ENCODE measurements around the gene ANGPTL1. TPM values are rescaled to one million over a fixed set of nuclear protein-coding genes. Genes with fewer than 3 reads are reported as not detected.

ANGPTL1 gene
- total and polyA plus RNA-seq, 2 of the 13 experiments (the other 11 are each of a cell fraction or from before 2014, with no cell fraction given): 2.9 to 9.3 TPM

GRCh38 chr1:178886551-178886950 lies 15.7 kb upstream of the ANGPTL1 start:
- no peak overlapping the region for H3K27ac ChIP-seq (ENCODE audit: extremely low read length, insufficient read depth, low read length)
- FAIRE-seq: no peak
- no peak for DNase-seq (ENCODE audit: low spot score)
- in situ Hi-C loops (cut with HindIII; ENCODE audit: extremely low pct_ligation_motif_present, low pct_unique_long_range_greater_than_20kb): no loop called here
- no peak for TF ChIP-seq XBP1 (CRISPR knock-in tag; IDR thresholded peaks at IDR 0.05)
- no peak for TF ChIP-seq PHF5A (CRISPR knock-in tag; IDR thresholded peaks at IDR 0.05; ENCODE audit: low read depth, unreplicated experiment)
- TF ChIP-seq, protein P1, sequence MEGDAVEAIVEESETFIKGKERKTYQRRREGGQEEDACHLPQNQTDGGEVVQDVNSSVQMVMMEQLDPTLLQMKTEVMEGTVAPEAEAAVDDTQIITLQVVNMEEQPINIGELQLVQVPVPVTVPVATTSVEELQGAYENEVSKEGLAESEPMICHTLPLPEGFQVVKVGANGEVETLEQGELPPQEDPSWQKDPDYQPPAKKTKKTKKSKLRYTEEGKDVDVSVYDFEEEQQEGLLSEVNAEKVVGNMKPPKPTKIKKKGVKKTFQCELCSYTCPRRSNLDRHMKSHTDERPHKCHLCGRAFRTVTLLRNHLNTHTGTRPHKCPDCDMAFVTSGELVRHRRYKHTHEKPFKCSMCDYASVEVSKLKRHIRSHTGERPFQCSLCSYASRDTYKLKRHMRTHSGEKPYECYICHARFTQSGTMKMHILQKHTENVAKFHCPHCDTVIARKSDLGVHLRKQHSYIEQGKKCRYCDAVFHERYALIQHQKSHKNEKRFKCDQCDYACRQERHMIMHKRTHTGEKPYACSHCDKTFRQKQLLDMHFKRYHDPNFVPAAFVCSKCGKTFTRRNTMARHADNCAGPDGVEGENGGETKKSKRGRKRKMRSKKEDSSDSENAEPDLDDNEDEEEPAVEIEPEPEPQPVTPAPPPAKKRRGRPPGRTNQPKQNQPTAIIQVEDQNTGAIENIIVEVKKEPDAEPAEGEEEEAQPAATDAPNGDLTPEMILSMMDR (CRISPR knock-in tag; IDR thresholded peaks at IDR 0.05): no peak
- TF ChIP-seq IKZF1 (IDR thresholded peaks at IDR 0.05): no peak
- no peak for TF ChIP-seq U2AF1 (optimal IDR thresholded peaks at IDR 0.05; ENCODE audit: low read depth, low read length)
- TF ChIP-seq ZBTB42 (CRISPR knock-in tag; IDR thresholded peaks at IDR 0.05): no peak
- no peak for TF ChIP-seq ZBTB21 (CRISPR knock-in tag; IDR thresholded peaks at IDR 0.05)
- TF ChIP-seq, protein P2, sequence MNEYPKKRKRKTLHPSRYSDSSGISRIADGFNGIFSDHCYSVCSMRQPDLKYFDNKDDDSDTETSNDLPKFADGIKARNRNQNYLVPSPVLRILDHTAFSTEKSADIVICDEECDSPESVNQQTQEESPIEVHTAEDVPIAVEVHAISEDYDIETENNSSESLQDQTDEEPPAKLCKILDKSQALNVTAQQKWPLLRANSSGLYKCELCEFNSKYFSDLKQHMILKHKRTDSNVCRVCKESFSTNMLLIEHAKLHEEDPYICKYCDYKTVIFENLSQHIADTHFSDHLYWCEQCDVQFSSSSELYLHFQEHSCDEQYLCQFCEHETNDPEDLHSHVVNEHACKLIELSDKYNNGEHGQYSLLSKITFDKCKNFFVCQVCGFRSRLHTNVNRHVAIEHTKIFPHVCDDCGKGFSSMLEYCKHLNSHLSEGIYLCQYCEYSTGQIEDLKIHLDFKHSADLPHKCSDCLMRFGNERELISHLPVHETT (CRISPR knock-in tag; conservative IDR thresholded peaks at IDR 0.05): no peak
- TF ChIP-seq, protein P3, sequence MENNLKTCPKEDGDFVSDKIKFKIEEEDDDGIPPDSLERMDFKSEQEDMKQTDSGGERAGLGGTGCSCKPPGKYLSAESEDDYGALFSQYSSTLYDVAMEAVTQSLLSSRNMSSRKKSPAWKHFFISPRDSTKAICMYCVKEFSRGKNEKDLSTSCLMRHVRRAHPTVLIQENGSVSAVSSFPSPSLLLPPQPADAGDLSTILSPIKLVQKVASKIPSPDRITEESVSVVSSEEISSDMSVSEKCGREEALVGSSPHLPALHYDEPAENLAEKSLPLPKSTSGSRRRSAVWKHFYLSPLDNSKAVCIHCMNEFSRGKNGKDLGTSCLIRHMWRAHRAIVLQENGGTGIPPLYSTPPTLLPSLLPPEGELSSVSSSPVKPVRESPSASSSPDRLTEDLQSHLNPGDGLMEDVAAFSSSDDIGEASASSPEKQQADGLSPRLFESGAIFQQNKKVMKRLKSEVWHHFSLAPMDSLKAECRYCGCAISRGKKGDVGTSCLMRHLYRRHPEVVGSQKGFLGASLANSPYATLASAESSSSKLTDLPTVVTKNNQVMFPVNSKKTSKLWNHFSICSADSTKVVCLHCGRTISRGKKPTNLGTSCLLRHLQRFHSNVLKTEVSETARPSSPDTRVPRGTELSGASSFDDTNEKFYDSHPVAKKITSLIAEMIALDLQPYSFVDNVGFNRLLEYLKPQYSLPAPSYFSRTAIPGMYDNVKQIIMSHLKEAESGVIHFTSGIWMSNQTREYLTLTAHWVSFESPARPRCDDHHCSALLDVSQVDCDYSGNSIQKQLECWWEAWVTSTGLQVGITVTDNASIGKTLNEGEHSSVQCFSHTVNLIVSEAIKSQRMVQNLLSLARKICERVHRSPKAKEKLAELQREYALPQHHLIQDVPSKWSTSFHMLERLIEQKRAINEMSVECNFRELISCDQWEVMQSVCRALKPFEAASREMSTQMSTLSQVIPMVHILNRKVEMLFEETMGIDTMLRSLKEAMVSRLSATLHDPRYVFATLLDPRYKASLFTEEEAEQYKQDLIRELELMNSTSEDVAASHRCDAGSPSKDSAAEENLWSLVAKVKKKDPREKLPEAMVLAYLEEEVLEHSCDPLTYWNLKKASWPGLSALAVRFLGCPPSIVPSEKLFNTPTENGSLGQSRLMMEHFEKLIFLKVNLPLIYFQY (CRISPR knock-in tag; IDR thresholded peaks at IDR 0.05; ENCODE audit: borderline replicate concordance): no peak
- no peaks in the 10 kb centered on the region for H3K9me3 ChIP-seq (ENCODE audit: low read length)
- no TSS peak for BruUV-seq (replicated peaks)
- WGBS (ENCODE audit: low lambda C conversion rate): 99% methylated on average over 2 of the region's 2 CpGs
- no peak overlapping the region for H3K9ac ChIP-seq (ENCODE audit: insufficient read depth, low read depth, low read length)
- ChIA-PET POLR2A (no interaction called here), CTCF (ENCODE audit: low intra/inter-chr PET ratio, low total read pairs) (no interaction called here)
- no peaks in the 10 kb centered on the region for H4K20me1 ChIP-seq (ENCODE audit: insufficient read depth, low read length)
- intact Hi-C loops (cut with micrococcal nuclease; ENCODE audit: unreplicated experiment): no loop called here
- H3K79me2 ChIP-seq (ENCODE audit: insufficient read depth, low read length): no peaks in the 10 kb centered on the region
- H2AFZ ChIP-seq (ENCODE audit: low read length): no peak overlapping the region
- H3K4me2 ChIP-seq (ENCODE audit: low read depth, low read length): no peak overlapping the region
- H3K36me3 ChIP-seq (replicated peaks in 1 of 2; ENCODE audit: control insufficient read depth in 1 of 2, insufficient read depth in 2 of 2, low read length in 2 of 2): peaks cover 4 to 32% of the 10 kb centered on the region in 2 experiments
- no peak for ATAC-seq
- H3K4me1 ChIP-seq (ENCODE audit: insufficient read depth, low read length): no peaks in the 10 kb centered on the region
- H3K27me3 ChIP-seq (ENCODE audit: control insufficient read depth in 1 of 2, insufficient read depth in 2 of 2, low read length in 2 of 2): no peaks in the 10 kb centered on the region
- H3K4me3 ChIP-seq (replicated peaks in 1 of 3; ENCODE audit: insufficient read depth in 1 of 3, low read depth in 2 of 3, low read length in 3 of 3): no peak overlapping the region
